DOHH2 (cell line): Measurements from ENCODE around the gene EYA4.

Experiments used
- H3F3A ChIP-seq: fragments of 200-600 bp; sonication (generic), shearing (Covaris generic); 2 replicates; pipeline ENCODE4 v1.6.0; 2016; ENCODE audit warnings: antibody characterized with exemption, mild to moderate bottlenecking; ENCODE audit not compliant: control insufficient read depth, insufficient read depth
- H3K27ac ChIP-seq: fragments of 200-600 bp; sonication (generic); 2 replicates; pipeline ENCODE4 v1.5.1; 2014; ENCODE audit warnings: low read depth, mild to moderate bottlenecking, low read length, moderate library complexity
- H3K27me3 ChIP-seq: fragments of 200-600 bp; sonication (generic); 2 replicates; pipeline ENCODE4 v1.6.1; 2014; ENCODE audit warnings: mild to moderate bottlenecking, low read length, mixed read lengths; ENCODE audit not compliant: control insufficient read depth
- H3K36me3 ChIP-seq: fragments of 200-600 bp; sonication (generic); 2 replicates; pipeline ENCODE4 v1.6.1; 2014; ENCODE audit warnings: mild to moderate bottlenecking, low read length, moderate library complexity, mixed read lengths; ENCODE audit not compliant: control insufficient read depth
- H3K4me1 ChIP-seq: fragments of 200-600 bp; sonication (generic); 2 replicates; pipeline ENCODE4 v1.6.1; 2014; ENCODE audit warnings: mild to moderate bottlenecking, low read length, mixed read lengths; ENCODE audit not compliant: control insufficient read depth
- H3K4me2 ChIP-seq: fragments of 200-600 bp; sonication (generic); 2 replicates; pipeline ENCODE4 v1.6.0; 2014; ENCODE audit warnings: mild to moderate bottlenecking, low read length, moderate library complexity
- H3K4me3 ChIP-seq: fragments of 200-600 bp; sonication (generic); 2 replicates; pipeline ENCODE4 v1.5.1; 2014; ENCODE audit warnings: mild to moderate bottlenecking, low read length, mixed read lengths
- H3K79me2 ChIP-seq: fragments of 200-600 bp; sonication (generic); 2 replicates; pipeline ENCODE4 v1.6.1; 2014; ENCODE audit warnings: mild to moderate bottlenecking, low read length, mixed read lengths; ENCODE audit not compliant: control insufficient read depth
- H3K9me2 ChIP-seq: fragments of 200-600 bp; sonication (generic); replicated peaks from 2 replicates; pipeline ENCODE4 v1.6.1; 2014; ENCODE audit warnings: mild to moderate bottlenecking, low read length, mixed read lengths; ENCODE audit not compliant: control insufficient read depth
- H3K9me3 ChIP-seq: fragments of 200-600 bp; sonication (generic); 2 replicates; pipeline ENCODE4 v1.6.1; 2014; ENCODE audit warnings: antibody characterized with exemption, low read length, mixed read lengths; ENCODE audit not compliant: control insufficient read depth, insufficient read depth
- H4K20me1 ChIP-seq: fragments of 200-600 bp; sonication (generic); 2 replicates; pipeline ENCODE4 v1.6.0; 2014; ENCODE audit warnings: low read depth, mild to moderate bottlenecking, antibody characterized with exemption, low read length, moderate library complexity; ENCODE audit not compliant: control insufficient read depth, insufficient read depth
- EZH2phosphoT487 ChIP-seq: fragments of 200-600 bp; sonication (generic); IDR thresholded peaks from 2 replicates; pipeline ENCODE4 v1.6.1; 2017; ENCODE audit warnings: borderline replicate concordance, mild to moderate bottlenecking, antibody characterized with exemption, low read length, moderate library complexity, mixed read lengths
- TF ChIP-seq, protein P1 (sequence below): fragments of 200-600 bp; sonication (generic); IDR thresholded peaks from one replicate; pipeline ENCODE4 v1.5.1; 2014; ENCODE audit warnings: antibody characterized with exemption, mild to moderate bottlenecking, low read depth, low read length; ENCODE audit not compliant: poor library complexity, severe bottlenecking

EYA4 gene

DNA sequence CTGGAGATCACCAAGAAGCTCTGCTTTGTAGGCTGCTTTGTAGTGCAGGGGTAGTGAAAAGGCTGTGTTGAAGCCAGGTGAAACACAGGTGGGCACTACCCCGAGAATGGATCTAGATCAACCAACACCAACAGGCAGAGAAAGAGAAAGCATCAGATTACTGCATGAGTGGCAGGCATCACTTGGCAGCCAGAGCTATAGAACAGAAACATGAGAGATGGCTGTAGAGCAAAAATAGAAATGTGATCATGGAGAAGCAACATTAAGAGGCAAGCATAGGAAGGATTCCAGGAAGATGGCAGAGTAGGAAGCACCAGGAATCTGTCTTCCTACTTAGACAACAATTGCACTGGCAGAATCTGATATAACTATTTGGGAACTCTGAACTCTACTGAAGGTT lies 336.7 kb downstream of the EYA4 start:
- Histone ChIP-seq H3K4me2 (no peak overlapping the region), H3K27me3 (no peaks in the 10 kb centered on the region), H3K4me1 (no peaks in the 10 kb centered on the region)

More for the DNA sequence above, 336.7 kb downstream of the EYA4 start:
- H3K36me3 ChIP-seq, result no peaks in the 10 kb centered on the region
- no peaks in the 10 kb centered on the region for H3F3A ChIP-seq
- TF ChIP-seq, protein P1, sequence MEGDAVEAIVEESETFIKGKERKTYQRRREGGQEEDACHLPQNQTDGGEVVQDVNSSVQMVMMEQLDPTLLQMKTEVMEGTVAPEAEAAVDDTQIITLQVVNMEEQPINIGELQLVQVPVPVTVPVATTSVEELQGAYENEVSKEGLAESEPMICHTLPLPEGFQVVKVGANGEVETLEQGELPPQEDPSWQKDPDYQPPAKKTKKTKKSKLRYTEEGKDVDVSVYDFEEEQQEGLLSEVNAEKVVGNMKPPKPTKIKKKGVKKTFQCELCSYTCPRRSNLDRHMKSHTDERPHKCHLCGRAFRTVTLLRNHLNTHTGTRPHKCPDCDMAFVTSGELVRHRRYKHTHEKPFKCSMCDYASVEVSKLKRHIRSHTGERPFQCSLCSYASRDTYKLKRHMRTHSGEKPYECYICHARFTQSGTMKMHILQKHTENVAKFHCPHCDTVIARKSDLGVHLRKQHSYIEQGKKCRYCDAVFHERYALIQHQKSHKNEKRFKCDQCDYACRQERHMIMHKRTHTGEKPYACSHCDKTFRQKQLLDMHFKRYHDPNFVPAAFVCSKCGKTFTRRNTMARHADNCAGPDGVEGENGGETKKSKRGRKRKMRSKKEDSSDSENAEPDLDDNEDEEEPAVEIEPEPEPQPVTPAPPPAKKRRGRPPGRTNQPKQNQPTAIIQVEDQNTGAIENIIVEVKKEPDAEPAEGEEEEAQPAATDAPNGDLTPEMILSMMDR, result no peak
- TF ChIP-seq EZH2phosphoT487, result no peak
- no peak overlapping the region for H3K27ac ChIP-seq
- no peaks in the 10 kb centered on the region for H3K9me2 ChIP-seq
- no peaks in the 10 kb centered on the region for H3K79me2 ChIP-seq
- H3K9me3 ChIP-seq, result no peaks in the 10 kb centered on the region
- no peak overlapping the region for H3K4me3 ChIP-seq
- H4K20me1 ChIP-seq, result no peaks in the 10 kb centered on the region
